HepG2 (cell line): ENCODE results near the gene DAGLB. TPM values are rescaled to one million over a fixed set of nuclear protein-coding genes. Genes with fewer than 3 reads are reported as not detected.

Experiments
- AHR ChIP-seq: IDR thresholded peaks from 2 replicates; pipeline ENCODE4 v1.6.1; 2018; ENCODE audit warnings: missing genetic modification reagents, missing compliant biosample characterization
- ATF7 ChIP-seq, 2 experiments: fragments of 450-650 bp in 1 of 2; sonication (generic) in 1 of 2; formaldehyde crosslinking in 1 of 2; IDR thresholded peaks; 2 replicates each; pipeline versions ENCODE4 v1.4.0 to v1.6.1; 2016 to 2020; ENCODE audit warnings: antibody characterized with exemption in 1 of 2, mild to moderate bottlenecking in 1 of 2, missing genetic modification reagents in 1 of 2
- DNMT1 ChIP-seq: sonication (generic); formaldehyde crosslinking; IDR thresholded peaks from 2 replicates; pipeline ENCODE4 v1.5.1; 2020; ENCODE audit warnings: mild to moderate bottlenecking, missing genetic modification reagents
- FLYWCH1 ChIP-seq: sonication (generic); formaldehyde crosslinking; IDR thresholded peaks from 2 replicates; pipeline ENCODE4 v1.8.1; 2023; ENCODE audit warnings: mild to moderate bottlenecking, missing genetic modification reagents
- KMT2B ChIP-seq: IDR thresholded peaks from 2 replicates; pipeline ENCODE4 v1.6.1; 2016; ENCODE audit warnings: missing genetic modification reagents, missing compliant biosample characterization
- MYNN ChIP-seq: sonication (generic); formaldehyde crosslinking; IDR thresholded peaks from 2 replicates; pipeline ENCODE4 v1.4.0; 2020; ENCODE audit warnings: mild to moderate bottlenecking, low read depth, missing genetic modification reagents
- NR2F1 ChIP-seq, 2 experiments: fragments of 450-650 bp in 1 of 2; formaldehyde crosslinking in 1 of 2; IDR thresholded peaks; 2 replicates each; pipeline versions ENCODE4 v1.5.0 to v1.6.1; 2016 to 2020; ENCODE audit warnings: mild to moderate bottlenecking in 1 of 2, missing compliant biosample characterization in 1 of 2, missing genetic modification reagents in 1 of 2, moderate library complexity in 1 of 2
- SRY ChIP-seq: sonication (generic); formaldehyde crosslinking; IDR thresholded peaks from 2 replicates; pipeline ENCODE4 v1.8.0; 2022; ENCODE audit warnings: mild to moderate bottlenecking, missing genetic modification reagents
- ZKSCAN8 ChIP-seq: IDR thresholded peaks from 2 replicates; pipeline ENCODE4 v1.6.1; 2016; ENCODE audit warnings: borderline replicate concordance, missing genetic modification reagents, missing compliant biosample characterization
- ZNF12 ChIP-seq: sonication (generic); formaldehyde crosslinking; IDR thresholded peaks from 2 replicates; pipeline ENCODE4 v1.5.0; 2020; ENCODE audit warnings: missing genetic modification reagents
- ZNF160 ChIP-seq: sonication (generic); formaldehyde crosslinking; IDR thresholded peaks from 2 replicates; pipeline ENCODE4 v1.8.0; 2022; ENCODE audit warnings: mild to moderate bottlenecking, inconsistent platforms, missing genetic modification reagents
- ZNF33B ChIP-seq: sonication (generic); formaldehyde crosslinking; IDR thresholded peaks from 2 replicates; pipeline ENCODE4 v1.5.1; 2020; ENCODE audit warnings: mild to moderate bottlenecking, missing genetic modification reagents
- ZNF34 ChIP-seq: sonication (generic); formaldehyde crosslinking; IDR thresholded peaks from 2 replicates; pipeline ENCODE4 v1.4.0; 2020; ENCODE audit warnings: mild to moderate bottlenecking, missing genetic modification reagents, borderline replicate concordance
- polyA plus RNA-seq, 8 experiments: library from polyadenylated mRNA; depleted of rRNA in 3 of 8; stranded (reverse) in 7 of 8; unstranded in 1 of 8; fragments of >200 nt; fragmentation: Illumina TruSeq in 4 of 8; extraction: Trizol in 4 of 8; gene quantifications; 2 replicates each; pipeline versions ENCODE4 v1.2.1 to v1.2.3, GENCODE V29; 2011 to 2016; ENCODE audit warnings: low read depth in 4 of 8, missing spikeins in 1 of 8, mixed read lengths in 1 of 8; ENCODE audit not compliant: insufficient read depth in 1 of 8
- total RNA-seq, 5 experiments: library from RNA; depleted of rRNA; stranded (reverse); fragments of >200 nt; fragmentation: Illumina TruSeq; extraction: Trizol; gene quantifications; 2 replicates each; pipeline ENCODE4 v1.2.3, GENCODE V29; 2016; ENCODE audit warnings: low read depth in 1 of 5
- TF ChIP-seq, protein P1 (sequence below): sonication (generic); formaldehyde crosslinking; IDR thresholded peaks from 2 replicates; pipeline ENCODE4 v1.5.0; 2020; ENCODE audit warnings: mild to moderate bottlenecking, missing genetic modification reagents
- TF ChIP-seq, protein P2 (sequence below): sonication (generic); formaldehyde crosslinking; conservative IDR thresholded peaks from 2 replicates; pipeline ENCODE4 v1.8.0; 2022; ENCODE audit warnings: missing genetic modification reagents
- TF ChIP-seq, protein P3 (sequence below): sonication (generic); formaldehyde crosslinking; IDR thresholded peaks from 2 replicates; pipeline ENCODE4 v1.5.0; 2020; ENCODE audit warnings: mild to moderate bottlenecking, low read depth, missing genetic modification reagents, borderline replicate concordance
- TF ChIP-seq, protein P4 (sequence below): sonication (generic); formaldehyde crosslinking; IDR thresholded peaks from 2 replicates; pipeline ENCODE4 v1.4.0; 2020; ENCODE audit warnings: missing genetic modification reagents, borderline replicate concordance
- TF ChIP-seq, protein P5 (sequence below): sonication (generic); formaldehyde crosslinking; IDR thresholded peaks from 2 replicates; pipeline ENCODE4 v1.5.0; 2020; ENCODE audit warnings: missing genetic modification reagents
- TF ChIP-seq, protein P6 (sequence below): sonication (generic); formaldehyde crosslinking; conservative IDR thresholded peaks from 2 replicates; pipeline ENCODE4 v1.8.0; 2022; ENCODE audit warnings: low read depth, missing genetic modification reagents

The DAGLB gene
- total and polyA plus RNA-seq, 2 of the 13 experiments (the other 11 are each of a cell fraction or from before 2014, with no cell fraction given), result 7.9 to 9.8 TPM

DNA sequence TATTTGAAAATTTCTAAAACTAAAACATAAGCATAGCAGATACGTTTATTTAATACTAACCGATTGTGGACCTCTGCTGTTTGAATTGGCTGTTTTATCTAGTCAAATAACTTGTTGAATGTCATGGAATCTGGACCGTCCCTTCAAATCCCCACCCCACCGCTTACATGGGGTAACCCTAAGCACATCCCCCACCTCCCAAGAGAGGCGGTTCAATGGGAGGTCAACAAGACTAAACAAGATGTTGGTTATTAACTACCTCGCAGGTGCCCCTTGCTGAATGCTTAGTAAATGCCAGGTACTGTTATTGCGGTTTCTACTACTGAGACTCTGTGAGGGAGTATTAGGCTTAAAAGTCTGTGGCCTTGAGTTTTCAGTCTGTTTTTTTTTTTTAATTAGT is 70.9 kb downstream of the DAGLB start (continued):
- TF ChIP-seq FLYWCH1 (CRISPR knock-in tag), result no peak
- no peak for TF ChIP-seq ZNF12 (CRISPR knock-in tag)
- TF ChIP-seq DNMT1, result no peak
- TF ChIP-seq, protein P1, sequence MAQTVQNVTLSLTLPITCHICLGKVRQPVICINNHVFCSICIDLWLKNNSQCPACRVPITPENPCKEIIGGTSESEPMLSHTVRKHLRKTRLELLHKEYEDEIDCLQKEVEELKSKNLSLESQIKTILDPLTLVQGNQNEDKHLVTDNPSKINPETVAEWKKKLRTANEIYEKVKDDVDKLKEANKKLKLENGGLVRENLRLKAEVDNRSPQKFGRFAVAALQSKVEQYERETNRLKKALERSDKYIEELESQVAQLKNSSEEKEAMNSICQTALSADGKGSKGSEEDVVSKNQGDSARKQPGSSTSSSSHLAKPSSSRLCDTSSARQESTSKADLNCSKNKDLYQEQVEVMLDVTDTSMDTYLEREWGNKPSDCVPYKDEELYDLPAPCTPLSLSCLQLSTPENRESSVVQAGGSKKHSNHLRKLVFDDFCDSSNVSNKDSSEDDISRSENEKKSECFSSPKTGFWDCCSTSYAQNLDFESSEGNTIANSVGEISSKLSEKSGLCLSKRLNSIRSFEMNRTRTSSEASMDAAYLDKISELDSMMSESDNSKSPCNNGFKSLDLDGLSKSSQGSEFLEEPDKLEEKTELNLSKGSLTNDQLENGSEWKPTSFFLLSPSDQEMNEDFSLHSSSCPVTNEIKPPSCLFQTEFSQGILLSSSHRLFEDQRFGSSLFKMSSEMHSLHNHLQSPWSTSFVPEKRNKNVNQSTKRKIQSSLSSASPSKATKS (CRISPR knock-in tag), result no peak
- no peak for TF ChIP-seq ZNF160
- TF ChIP-seq ZNF33B, result no peak
- TF ChIP-seq, protein P2, sequence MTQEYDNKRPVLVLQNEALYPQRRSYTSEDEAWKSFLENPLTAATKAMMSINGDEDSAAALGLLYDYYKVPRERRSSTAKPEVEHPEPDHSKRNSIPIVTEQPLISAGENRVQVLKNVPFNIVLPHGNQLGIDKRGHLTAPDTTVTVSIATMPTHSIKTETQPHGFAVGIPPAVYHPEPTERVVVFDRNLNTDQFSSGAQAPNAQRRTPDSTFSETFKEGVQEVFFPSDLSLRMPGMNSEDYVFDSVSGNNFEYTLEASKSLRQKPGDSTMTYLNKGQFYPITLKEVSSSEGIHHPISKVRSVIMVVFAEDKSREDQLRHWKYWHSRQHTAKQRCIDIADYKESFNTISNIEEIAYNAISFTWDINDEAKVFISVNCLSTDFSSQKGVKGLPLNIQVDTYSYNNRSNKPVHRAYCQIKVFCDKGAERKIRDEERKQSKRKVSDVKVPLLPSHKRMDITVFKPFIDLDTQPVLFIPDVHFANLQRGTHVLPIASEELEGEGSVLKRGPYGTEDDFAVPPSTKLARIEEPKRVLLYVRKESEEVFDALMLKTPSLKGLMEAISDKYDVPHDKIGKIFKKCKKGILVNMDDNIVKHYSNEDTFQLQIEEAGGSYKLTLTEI (CRISPR knock-in tag), result no peak
- TF ChIP-seq AHR, result no peak
- TF ChIP-seq, protein P3, sequence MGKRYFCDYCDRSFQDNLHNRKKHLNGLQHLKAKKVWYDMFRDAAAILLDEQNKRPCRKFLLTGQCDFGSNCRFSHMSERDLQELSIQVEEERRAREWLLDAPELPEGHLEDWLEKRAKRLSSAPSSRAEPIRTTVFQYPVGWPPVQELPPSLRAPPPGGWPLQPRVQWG (CRISPR knock-in tag), result no peak
- TF ChIP-seq ZNF34 (CRISPR knock-in tag), result 0 out of 2 replicates have a peak, but pooled peaks have one; percentile 21
- TF ChIP-seq ZKSCAN8 (CRISPR knock-in tag), result peak; percentile 41; the same call in 1 of the 2 replicates
- peak in 1 of 2 experiments; percentile 70; a peak in 1 of 4 replicates for TF ChIP-seq NR2F1 (CRISPR knock-in tag; IDR thresholded peaks at IDR 0.05)
- TF ChIP-seq KMT2B, result no peak
- TF ChIP-seq, protein P4, sequence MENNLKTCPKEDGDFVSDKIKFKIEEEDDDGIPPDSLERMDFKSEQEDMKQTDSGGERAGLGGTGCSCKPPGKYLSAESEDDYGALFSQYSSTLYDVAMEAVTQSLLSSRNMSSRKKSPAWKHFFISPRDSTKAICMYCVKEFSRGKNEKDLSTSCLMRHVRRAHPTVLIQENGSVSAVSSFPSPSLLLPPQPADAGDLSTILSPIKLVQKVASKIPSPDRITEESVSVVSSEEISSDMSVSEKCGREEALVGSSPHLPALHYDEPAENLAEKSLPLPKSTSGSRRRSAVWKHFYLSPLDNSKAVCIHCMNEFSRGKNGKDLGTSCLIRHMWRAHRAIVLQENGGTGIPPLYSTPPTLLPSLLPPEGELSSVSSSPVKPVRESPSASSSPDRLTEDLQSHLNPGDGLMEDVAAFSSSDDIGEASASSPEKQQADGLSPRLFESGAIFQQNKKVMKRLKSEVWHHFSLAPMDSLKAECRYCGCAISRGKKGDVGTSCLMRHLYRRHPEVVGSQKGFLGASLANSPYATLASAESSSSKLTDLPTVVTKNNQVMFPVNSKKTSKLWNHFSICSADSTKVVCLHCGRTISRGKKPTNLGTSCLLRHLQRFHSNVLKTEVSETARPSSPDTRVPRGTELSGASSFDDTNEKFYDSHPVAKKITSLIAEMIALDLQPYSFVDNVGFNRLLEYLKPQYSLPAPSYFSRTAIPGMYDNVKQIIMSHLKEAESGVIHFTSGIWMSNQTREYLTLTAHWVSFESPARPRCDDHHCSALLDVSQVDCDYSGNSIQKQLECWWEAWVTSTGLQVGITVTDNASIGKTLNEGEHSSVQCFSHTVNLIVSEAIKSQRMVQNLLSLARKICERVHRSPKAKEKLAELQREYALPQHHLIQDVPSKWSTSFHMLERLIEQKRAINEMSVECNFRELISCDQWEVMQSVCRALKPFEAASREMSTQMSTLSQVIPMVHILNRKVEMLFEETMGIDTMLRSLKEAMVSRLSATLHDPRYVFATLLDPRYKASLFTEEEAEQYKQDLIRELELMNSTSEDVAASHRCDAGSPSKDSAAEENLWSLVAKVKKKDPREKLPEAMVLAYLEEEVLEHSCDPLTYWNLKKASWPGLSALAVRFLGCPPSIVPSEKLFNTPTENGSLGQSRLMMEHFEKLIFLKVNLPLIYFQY, result 0 out of 2 replicates have a peak, but pooled peaks have one; percentile 46
- TF ChIP-seq, protein P5, sequence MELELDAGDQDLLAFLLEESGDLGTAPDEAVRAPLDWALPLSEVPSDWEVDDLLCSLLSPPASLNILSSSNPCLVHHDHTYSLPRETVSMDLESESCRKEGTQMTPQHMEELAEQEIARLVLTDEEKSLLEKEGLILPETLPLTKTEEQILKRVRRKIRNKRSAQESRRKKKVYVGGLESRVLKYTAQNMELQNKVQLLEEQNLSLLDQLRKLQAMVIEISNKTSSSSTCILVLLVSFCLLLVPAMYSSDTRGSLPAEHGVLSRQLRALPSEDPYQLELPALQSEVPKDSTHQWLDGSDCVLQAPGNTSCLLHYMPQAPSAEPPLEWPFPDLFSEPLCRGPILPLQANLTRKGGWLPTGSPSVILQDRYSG (CRISPR knock-in tag), result no peak
- TF ChIP-seq, protein P6, sequence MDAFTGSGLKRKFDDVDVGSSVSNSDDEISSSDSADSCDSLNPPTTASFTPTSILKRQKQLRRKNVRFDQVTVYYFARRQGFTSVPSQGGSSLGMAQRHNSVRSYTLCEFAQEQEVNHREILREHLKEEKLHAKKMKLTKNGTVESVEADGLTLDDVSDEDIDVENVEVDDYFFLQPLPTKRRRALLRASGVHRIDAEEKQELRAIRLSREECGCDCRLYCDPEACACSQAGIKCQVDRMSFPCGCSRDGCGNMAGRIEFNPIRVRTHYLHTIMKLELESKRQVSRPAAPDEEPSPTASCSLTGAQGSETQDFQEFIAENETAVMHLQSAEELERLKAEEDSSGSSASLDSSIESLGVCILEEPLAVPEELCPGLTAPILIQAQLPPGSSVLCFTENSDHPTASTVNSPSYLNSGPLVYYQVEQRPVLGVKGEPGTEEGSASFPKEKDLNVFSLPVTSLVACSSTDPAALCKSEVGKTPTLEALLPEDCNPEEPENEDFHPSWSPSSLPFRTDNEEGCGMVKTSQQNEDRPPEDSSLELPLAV (CRISPR knock-in tag), result no peak
- no peak for TF ChIP-seq ATF7 (IDR thresholded peaks at IDR 0.05)
- no peak for TF ChIP-seq ATF7 (CRISPR knock-in tag; IDR thresholded peaks at IDR 0.05)
- TF ChIP-seq MYNN, result no peak
- no peak for TF ChIP-seq SRY (CRISPR knock-in tag)
